ACC112 (cell line): ENCODE data around the gene PRKG1.

ENCODE experiments used
- H2AFZ ChIP-seq: fragments of 200-600 bp; sonication (generic); one replicate; pipeline ENCODE4 v1.6.0; 2017; ENCODE audit warnings: antibody characterized with exemption, low read length; ENCODE audit not compliant: unreplicated experiment
- H3K27ac ChIP-seq: fragments of 200-600 bp; sonication (generic); 2 replicates; pipeline ENCODE4 v1.5.1; 2014; ENCODE audit warnings: low read depth, mild to moderate bottlenecking, antibody characterized with exemption, low read length, moderate library complexity
- H3K27me3 ChIP-seq: fragments of 200-600 bp; sonication (generic); 2 replicates; pipeline ENCODE4 v1.6.1; 2014; ENCODE audit warnings: mild to moderate bottlenecking, antibody characterized with exemption, low read length, moderate library complexity, mixed read lengths; ENCODE audit not compliant: insufficient read depth
- H3K36me3 ChIP-seq: fragments of 200-600 bp; sonication (generic); 2 replicates; pipeline ENCODE4 v1.6.1; 2016; ENCODE audit warnings: mild to moderate bottlenecking, antibody characterized with exemption, low read length, moderate library complexity, mixed read lengths; ENCODE audit not compliant: insufficient read depth
- H3K4me1 ChIP-seq: fragments of 200-600 bp; sonication (generic); one replicate; pipeline ENCODE4 v1.6.1; 2016; ENCODE audit warnings: low read length, mixed read lengths; ENCODE audit not compliant: insufficient read depth, unreplicated experiment, control insufficient read depth
- H3K4me3 ChIP-seq: fragments of 200-600 bp; sonication (generic); 2 replicates; pipeline ENCODE4 v1.5.1; 2014; ENCODE audit warnings: mild to moderate bottlenecking, low read depth, low read length
- H3K79me2 ChIP-seq: fragments of 200-600 bp; sonication (generic); one replicate; pipeline ENCODE4 v1.6.0; 2016; ENCODE audit warnings: low read length; ENCODE audit not compliant: control insufficient read depth, unreplicated experiment, insufficient read depth

PRKG1 gene

GRCh38 chr10:51343391-51343790 lies 269.1 kb downstream of the PRKG1 start:
- Histone ChIP-seq H3K79me2 (no peaks in the 10 kb centered on the region), H3K27me3 (no peaks in the 10 kb centered on the region), H2AFZ (no peak overlapping the region), H3K4me3 (no peak overlapping the region), H3K27ac (no peak overlapping the region), H3K36me3 (no peaks in the 10 kb centered on the region), H3K4me1 (peaks cover 21% of the 10 kb centered on the region)

DNA sequence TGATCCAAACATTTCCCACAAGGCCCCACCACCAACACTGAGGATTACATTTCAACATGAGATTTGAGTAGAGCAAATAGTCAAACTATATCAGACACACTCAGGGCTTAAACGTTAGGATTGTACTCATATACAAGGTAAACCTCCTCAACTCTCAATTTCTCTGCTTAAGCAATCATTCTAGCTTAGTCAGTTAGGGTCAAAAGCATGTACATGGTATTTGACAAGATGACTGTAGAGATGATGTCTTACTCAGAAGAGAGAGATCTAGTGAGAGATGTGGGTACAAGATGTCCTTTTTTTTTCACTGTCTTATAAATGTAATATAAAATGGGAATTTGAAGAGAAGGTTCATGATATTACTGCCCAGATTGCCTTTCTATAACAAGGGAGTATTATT lies 270.1 kb downstream of the PRKG1 start:
- Histone ChIP-seq H2AFZ (no peak overlapping the region), H3K79me2 (no peaks in the 10 kb centered on the region), H3K4me3 (no peak overlapping the region), H3K27me3 (no peaks in the 10 kb centered on the region), H3K4me1 (peaks cover 21% of the 10 kb centered on the region), H3K27ac (no peak overlapping the region), H3K36me3 (no peaks in the 10 kb centered on the region)

- Histone ChIP-seq H2AFZ (no peak overlapping the region), H3K4me3 (no peak overlapping the region), H3K79me2 (no peaks in the 10 kb centered on the region), H3K27me3 (no peaks in the 10 kb centered on the region), H3K4me1 (no peaks in the 10 kb centered on the region), H3K36me3 (no peaks in the 10 kb centered on the region), H3K27ac (no peak overlapping the region)
Observed at GRCh38 chr10:51348622-51349021, 274.3 kb downstream of the PRKG1 start.

GRCh38 chr10:51357170-51357569 lies 282.9 kb downstream of the PRKG1 start:
- no peaks in the 10 kb centered on the region for H3K4me1 ChIP-seq
- no peak overlapping the region for H3K27ac ChIP-seq
- no peak overlapping the region for H3K4me3 ChIP-seq
- H3K36me3 ChIP-seq: no peaks in the 10 kb centered on the region
- no peaks in the 10 kb centered on the region for H3K79me2 ChIP-seq
- no peak overlapping the region for H2AFZ ChIP-seq
- no peaks in the 10 kb centered on the region for H3K27me3 ChIP-seq

- Histone ChIP-seq H3K27me3 (no peaks in the 10 kb centered on the region), H3K27ac (no peak overlapping the region), H3K36me3 (no peaks in the 10 kb centered on the region), H3K4me1 (no peaks in the 10 kb centered on the region), H3K79me2 (no peaks in the 10 kb centered on the region), H2AFZ (no peak overlapping the region), H3K4me3 (no peak overlapping the region)
Observed at GRCh38 chr10:51358227-51358626, 283.9 kb downstream of the PRKG1 start.

GRCh38 chr10:51363415-51363814 lies 289.1 kb downstream of the PRKG1 start:
- Histone ChIP-seq H3K36me3 (no peaks in the 10 kb centered on the region), H3K79me2 (no peaks in the 10 kb centered on the region), H3K4me1 (no peaks in the 10 kb centered on the region), H3K27me3 (no peaks in the 10 kb centered on the region), H3K27ac (no peak overlapping the region), H2AFZ (no peak overlapping the region), H3K4me3 (no peak overlapping the region)

DNA sequence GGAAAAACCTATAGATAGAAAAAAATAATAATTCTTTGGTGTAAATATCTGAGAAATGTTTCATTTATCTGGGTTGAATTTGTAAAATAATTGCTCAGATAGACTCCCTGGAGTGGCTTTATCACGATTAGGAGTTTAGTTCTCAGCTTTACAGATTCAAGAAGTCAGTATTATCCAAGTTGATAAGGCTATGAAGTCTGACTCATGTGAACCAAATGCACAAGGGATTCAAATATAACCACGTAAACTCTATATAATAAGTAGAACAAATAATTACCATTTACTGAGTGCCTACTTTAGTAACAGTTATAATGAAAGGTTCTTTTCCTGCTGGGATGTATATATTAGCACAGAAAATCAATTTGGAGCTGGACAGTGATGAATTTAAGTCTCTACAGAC lies 290.4 kb downstream of the PRKG1 start:
- H3K27me3 ChIP-seq: no peaks in the 10 kb centered on the region
- no peaks in the 10 kb centered on the region for H3K36me3 ChIP-seq
- H3K4me3 ChIP-seq: no peak overlapping the region
- H3K27ac ChIP-seq: no peak overlapping the region
- peaks cover 3% of the 10 kb centered on the region for H3K4me1 ChIP-seq
- no peaks in the 10 kb centered on the region for H3K79me2 ChIP-seq
- no peak overlapping the region for H2AFZ ChIP-seq

GRCh38 chr10:51366044-51366443 lies 291.8 kb downstream of the PRKG1 start:
- Histone ChIP-seq H2AFZ (no peak overlapping the region), H3K27me3 (no peaks in the 10 kb centered on the region), H3K36me3 (no peaks in the 10 kb centered on the region), H3K27ac (no peak overlapping the region), H3K79me2 (no peaks in the 10 kb centered on the region), H3K4me3 (no peak overlapping the region), H3K4me1 (peaks cover 4% of the 10 kb centered on the region)

GRCh38 chr10:51367127-51367526 lies 292.8 kb downstream of the PRKG1 start:
- Histone ChIP-seq H3K27me3 (no peaks in the 10 kb centered on the region), H2AFZ (peak overlapping the region; percentile 72), H3K79me2 (no peaks in the 10 kb centered on the region), H3K27ac (no peak overlapping the region), H3K4me1 (peaks cover 10% of the 10 kb centered on the region), H3K4me3 (peak overlapping the region; percentile 68), H3K36me3 (no peaks in the 10 kb centered on the region)

DNA sequence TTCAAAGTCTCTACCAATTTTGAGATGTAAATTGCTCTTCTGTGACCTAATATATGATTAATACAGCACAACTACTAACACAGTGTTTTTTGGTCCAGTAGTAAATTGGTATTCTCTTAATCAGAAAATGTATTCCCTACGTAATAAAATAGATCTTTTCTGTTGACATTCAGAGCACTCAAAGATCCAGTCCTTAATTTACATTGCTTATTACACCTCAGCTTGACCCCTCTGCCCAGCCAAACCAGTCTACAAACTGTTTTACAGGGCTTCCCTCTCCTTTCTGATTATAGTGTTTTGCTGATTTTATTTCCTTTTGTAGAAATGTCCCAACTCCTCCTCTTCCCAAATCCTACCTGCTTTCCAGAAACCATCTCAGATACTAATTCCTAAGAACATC lies 293.4 kb downstream of the PRKG1 start:
- H3K4me1 ChIP-seq: peaks cover 10% of the 10 kb centered on the region
- no peaks in the 10 kb centered on the region for H3K79me2 ChIP-seq
- H3K36me3 ChIP-seq: no peaks in the 10 kb centered on the region
- no peak overlapping the region for H3K27ac ChIP-seq
- no peaks in the 10 kb centered on the region for H3K27me3 ChIP-seq
- H3K4me3 ChIP-seq: no peak overlapping the region
- no peak overlapping the region for H2AFZ ChIP-seq

GRCh38 chr10:51368943-51369342 lies 294.7 kb downstream of the PRKG1 start:
- Histone ChIP-seq H3K4me3 (no peak overlapping the region), H3K36me3 (no peaks in the 10 kb centered on the region), H2AFZ (no peak overlapping the region), H3K27me3 (no peaks in the 10 kb centered on the region), H3K27ac (no peak overlapping the region), H3K4me1 (peaks cover 10% of the 10 kb centered on the region), H3K79me2 (no peaks in the 10 kb centered on the region)
